ENCODE measurements around the gene SLC2A9.

DNA sequence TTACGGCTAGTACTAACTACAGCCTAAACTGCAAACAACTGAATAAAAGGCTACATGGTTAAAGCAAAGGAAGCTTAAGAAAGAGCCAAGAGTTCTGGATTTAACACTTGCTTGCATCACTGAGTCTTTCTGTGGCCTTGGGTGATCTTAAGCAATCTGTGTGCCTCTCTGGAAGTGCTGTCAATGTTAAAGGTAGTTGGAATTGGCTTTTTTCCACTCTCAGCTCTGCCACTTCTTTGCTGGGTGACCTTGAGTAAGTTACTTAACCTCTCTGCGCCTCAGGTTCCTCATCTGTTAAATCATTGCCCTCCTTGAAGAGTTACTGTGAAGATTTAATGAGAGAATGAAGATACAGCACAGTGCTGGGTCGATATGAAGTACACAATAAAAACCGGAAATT, 15.7 kb downstream of the SLC2A9 start:
- TF ChIP-seq, protein P1, sequence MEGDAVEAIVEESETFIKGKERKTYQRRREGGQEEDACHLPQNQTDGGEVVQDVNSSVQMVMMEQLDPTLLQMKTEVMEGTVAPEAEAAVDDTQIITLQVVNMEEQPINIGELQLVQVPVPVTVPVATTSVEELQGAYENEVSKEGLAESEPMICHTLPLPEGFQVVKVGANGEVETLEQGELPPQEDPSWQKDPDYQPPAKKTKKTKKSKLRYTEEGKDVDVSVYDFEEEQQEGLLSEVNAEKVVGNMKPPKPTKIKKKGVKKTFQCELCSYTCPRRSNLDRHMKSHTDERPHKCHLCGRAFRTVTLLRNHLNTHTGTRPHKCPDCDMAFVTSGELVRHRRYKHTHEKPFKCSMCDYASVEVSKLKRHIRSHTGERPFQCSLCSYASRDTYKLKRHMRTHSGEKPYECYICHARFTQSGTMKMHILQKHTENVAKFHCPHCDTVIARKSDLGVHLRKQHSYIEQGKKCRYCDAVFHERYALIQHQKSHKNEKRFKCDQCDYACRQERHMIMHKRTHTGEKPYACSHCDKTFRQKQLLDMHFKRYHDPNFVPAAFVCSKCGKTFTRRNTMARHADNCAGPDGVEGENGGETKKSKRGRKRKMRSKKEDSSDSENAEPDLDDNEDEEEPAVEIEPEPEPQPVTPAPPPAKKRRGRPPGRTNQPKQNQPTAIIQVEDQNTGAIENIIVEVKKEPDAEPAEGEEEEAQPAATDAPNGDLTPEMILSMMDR (IDR thresholded peaks at IDR 0.05; ENCODE audit: poor library complexity): no peak
- TF ChIP-seq EZH2phosphoT487 (IDR thresholded peaks at IDR 0.05; ENCODE audit: low read depth, severe bottlenecking, unreplicated experiment): no peak
- no peak for TF ChIP-seq EZH2 (IDR thresholded peaks at IDR 0.05; ENCODE audit: borderline replicate concordance)

All from hepatocyte (in vitro differentiated cells).